Measurements from ENCODE around the gene ZMYND10.

DNA sequence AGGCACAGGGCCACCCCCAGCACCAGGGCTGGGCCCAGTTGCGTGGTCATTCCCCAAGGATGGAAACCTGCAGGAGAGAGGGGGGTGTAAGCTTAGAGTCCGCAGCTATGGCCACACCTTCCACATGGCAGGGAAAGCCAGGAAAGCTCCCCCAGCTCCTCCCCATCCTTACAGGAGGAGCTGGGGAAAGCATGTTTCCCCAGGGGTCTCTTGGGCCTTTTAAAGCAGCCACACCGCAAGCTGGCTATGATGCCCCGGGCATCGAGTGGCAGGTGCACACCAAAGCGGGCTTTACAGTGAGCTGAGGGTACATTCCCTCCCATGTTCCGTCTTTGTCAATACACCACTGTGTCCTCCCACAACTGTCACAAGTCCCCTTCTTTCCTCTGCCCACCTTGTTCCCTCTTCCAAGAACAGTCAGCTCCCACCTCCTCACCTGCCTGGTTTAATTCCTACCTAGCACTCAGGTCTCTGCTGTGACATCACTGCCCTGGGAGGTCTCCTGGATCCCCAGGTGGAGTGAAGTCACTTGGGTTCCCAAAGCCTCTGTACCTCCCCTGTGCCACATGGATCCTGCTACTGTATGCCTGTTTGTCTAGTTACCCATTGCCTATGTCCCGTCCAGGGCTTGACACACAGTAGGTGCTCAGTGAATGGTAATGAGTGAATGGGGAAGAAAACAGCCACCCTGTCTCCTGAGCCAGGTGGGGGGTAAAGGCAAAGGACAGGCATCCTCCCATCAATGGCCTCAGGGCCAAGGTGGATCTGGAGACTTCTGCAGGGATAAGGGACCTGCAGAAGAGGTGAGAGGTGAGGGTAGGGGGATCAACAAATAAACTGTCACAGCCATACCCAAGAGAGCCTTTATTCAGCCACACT lies 49.7 kb downstream of the ZMYND10 start:
- TF ChIP-seq EZH2phosphoT487 (IDR thresholded peaks at IDR 0.05; ENCODE audit: insufficient read depth, low read depth) (no peak), EZH2 (IDR thresholded peaks at IDR 0.05; ENCODE audit: insufficient read depth, poor library complexity, severe bottlenecking) (no peak)
